Subcutaneous abdominal adipose tissue (tissue), 5 donors: ENCODE data around the gene KRT32.

ENCODE experiments used
- H3K27ac ChIP-seq: one replicate; pipeline ENCODE4 v1.7.0; 2013; ENCODE audit warnings: low read depth, mild to moderate bottlenecking, inconsistent platforms, low read length, moderate library complexity
- H3K27me3 ChIP-seq, 5 donors: one replicate each; pipeline ENCODE4 v1.7.0; 2013; ENCODE audit warnings: low read length in 5 of 5, inconsistent platforms in 1 of 5; ENCODE audit not compliant: control insufficient read depth in 5 of 5, insufficient read depth in 4 of 5
- H3K36me3 ChIP-seq, 5 donors: one replicate each; pipeline ENCODE4 v1.7.0; 2013; ENCODE audit warnings: low read length in 5 of 5; ENCODE audit not compliant: control insufficient read depth in 5 of 5, insufficient read depth in 5 of 5
- H3K4me1 ChIP-seq, 5 donors: one replicate each; pipeline ENCODE4 v1.7.0; 2013; ENCODE audit warnings: low read length in 5 of 5, mild to moderate bottlenecking in 3 of 5, moderate library complexity in 1 of 5; ENCODE audit not compliant: control insufficient read depth in 5 of 5, insufficient read depth in 5 of 5
- H3K4me3 ChIP-seq, 5 donors: one replicate each; pipeline ENCODE4 v1.7.0; 2013; ENCODE audit warnings: low read length in 5 of 5, low read depth in 1 of 5
- H3K9ac ChIP-seq, 5 donors: one replicate each; pipeline ENCODE4 v1.7.0; 2013; ENCODE audit warnings: low read length in 5 of 5, mild to moderate bottlenecking in 4 of 5, moderate library complexity in 3 of 5
- H3K9me3 ChIP-seq, 5 donors: one replicate each; pipeline ENCODE4 v1.7.0; 2013; ENCODE audit warnings: low read length in 5 of 5; ENCODE audit not compliant: control insufficient read depth in 5 of 5
- donor health status: healthy.
- donor health status: healthy.
- donor health status: healthy.
- donor health status: healthy.
- donor health status: healthy.

KRT32 gene

GRCh38 chr17:41467561-41467960 is 375 bp upstream of the KRT32 start:
- no peaks in the 10 kb centered on the region for H3K4me1 ChIP-seq
- H3K4me3 ChIP-seq, result no peak overlapping the region
- no peak overlapping the region for H3K27ac ChIP-seq
- H3K9ac ChIP-seq, result no peak overlapping the region
- peaks cover 0 to 11% (median 7%) of the 10 kb centered on the region in 5 donors for H3K9me3 ChIP-seq
- H3K27me3 ChIP-seq, result peaks cover 4 to 11% (median 6%) of the 10 kb centered on the region in 5 donors
- H3K36me3 ChIP-seq, result no peaks in the 10 kb centered on the region

DNA sequence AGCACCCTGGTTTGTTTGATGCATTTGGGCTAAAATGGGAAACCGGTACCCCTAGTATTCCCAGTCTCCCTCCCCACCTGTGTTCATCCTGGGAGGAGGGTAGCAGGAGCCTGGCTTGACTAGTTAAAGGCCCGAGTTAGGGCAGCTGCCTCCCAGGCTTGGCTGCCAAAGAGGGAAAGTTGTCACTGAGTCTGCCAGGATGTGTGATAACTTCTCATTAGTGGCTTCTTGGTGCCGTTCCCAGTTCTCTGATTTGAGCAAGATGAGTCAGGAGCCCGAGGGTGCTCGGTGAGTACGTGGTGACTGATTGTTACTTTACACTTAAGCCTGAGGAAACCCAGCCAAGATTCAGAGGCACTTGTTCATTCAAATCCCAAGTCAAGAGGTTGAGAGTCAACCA is 2.5 kb downstream of the KRT32 start:
- H3K27me3 ChIP-seq, result peaks cover 4 to 13% (median 6%) of the 10 kb centered on the region in 5 donors
- no peak overlapping the region for H3K27ac ChIP-seq
- no peak overlapping the region for H3K9ac ChIP-seq
- H3K9me3 ChIP-seq, result peaks cover 0 to 8% (median 7%) of the 10 kb centered on the region in 5 donors
- H3K4me3 ChIP-seq, result no peak overlapping the region
- no peaks in the 10 kb centered on the region for H3K36me3 ChIP-seq
- H3K4me1 ChIP-seq, result no peaks in the 10 kb centered on the region

DNA sequence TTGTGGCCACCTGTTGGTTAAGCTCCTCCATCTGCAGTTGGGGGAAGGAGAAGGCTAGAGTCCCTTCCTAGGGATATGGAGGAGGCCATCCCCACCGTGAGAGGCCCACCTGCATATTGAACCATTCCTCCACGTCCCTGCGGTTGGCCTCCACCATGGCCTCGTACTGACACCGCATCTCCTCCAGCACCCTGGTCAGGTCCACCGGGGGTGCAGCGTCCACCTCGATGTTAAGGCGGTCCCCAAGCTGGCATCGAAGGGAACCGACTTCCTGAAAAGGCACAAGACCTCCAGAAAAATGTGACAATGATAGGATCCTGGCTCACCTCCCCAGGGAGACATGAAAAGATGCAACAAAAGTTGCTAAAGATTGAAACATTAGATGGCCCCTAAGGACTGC is 3.0 kb downstream of the KRT32 start:
- no peaks in the 10 kb centered on the region for H3K4me1 ChIP-seq

DNA sequence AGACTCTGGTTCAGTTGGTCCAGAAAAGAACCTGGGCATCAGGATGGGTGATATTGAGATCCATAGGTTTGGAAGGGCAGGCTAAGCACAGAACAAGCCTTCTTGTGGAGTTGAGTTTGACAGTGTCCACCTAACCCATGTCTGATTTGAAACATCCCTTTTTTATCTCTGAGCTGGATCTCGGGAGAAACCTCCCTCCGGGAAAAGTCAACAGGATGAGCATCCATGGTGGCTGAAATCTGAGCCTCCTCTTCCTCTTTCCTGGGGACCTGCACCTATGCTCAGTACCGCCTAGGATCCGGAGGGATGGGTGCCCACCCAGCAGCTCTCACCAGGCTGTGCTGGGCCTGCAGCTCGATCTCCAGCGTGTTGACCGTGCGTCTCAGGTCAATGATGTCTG is 3.4 kb downstream of the KRT32 start:
- peaks cover 4 to 13% (median 5%) of the 10 kb centered on the region in 5 donors for H3K27me3 ChIP-seq
- no peak overlapping the region for H3K9ac ChIP-seq
- no peaks in the 10 kb centered on the region for H3K36me3 ChIP-seq
- peaks cover 0 to 8% (median 7%) of the 10 kb centered on the region in 5 donors for H3K9me3 ChIP-seq
- no peaks in the 10 kb centered on the region for H3K4me1 ChIP-seq
- no peak overlapping the region for H3K4me3 ChIP-seq
- H3K27ac ChIP-seq, result no peak overlapping the region

More for the DNA sequence above, 3.0 kb downstream of the KRT32 start:
- peaks cover 4 to 13% (median 6%) of the 10 kb centered on the region in 5 donors for H3K27me3 ChIP-seq
- H3K4me3 ChIP-seq, result no peak overlapping the region
- peaks cover 0 to 8% (median 7%) of the 10 kb centered on the region in 5 donors for H3K9me3 ChIP-seq
- no peak overlapping the region for H3K27ac ChIP-seq
- no peaks in the 10 kb centered on the region for H3K36me3 ChIP-seq
- no peak overlapping the region for H3K9ac ChIP-seq

DNA sequence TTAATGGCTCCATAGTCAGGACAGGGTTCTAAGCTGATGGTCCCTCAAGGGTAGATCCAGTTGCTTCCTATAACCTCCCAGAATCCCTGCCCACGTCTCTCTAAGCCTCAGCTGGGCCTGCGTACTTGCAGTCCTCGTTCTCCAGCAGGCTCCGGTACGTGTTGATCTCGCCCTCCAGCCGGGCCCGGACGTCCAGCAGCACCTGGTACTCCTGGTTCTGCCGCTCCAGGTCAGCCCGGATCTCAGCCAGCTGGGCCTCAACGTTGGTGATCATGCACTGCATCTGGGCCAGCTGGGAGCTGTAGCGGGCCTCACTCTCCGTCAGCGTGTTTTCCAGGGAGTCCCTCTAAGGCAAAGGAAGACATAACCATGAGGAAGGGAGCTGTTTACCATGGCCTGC is 4.5 kb downstream of the KRT32 start:
- Histone ChIP-seq H3K27me3 (peaks cover 0 to 13% (median 5%) of the 10 kb centered on the region in 5 donors), H3K27ac (no peak overlapping the region), H3K4me3 (no peak overlapping the region), H3K9ac (no peak overlapping the region), H3K9me3 (peaks cover 0 to 3% (median 0%) of the 10 kb centered on the region in 5 donors), H3K4me1 (no peaks in the 10 kb centered on the region), H3K36me3 (no peaks in the 10 kb centered on the region)

DNA sequence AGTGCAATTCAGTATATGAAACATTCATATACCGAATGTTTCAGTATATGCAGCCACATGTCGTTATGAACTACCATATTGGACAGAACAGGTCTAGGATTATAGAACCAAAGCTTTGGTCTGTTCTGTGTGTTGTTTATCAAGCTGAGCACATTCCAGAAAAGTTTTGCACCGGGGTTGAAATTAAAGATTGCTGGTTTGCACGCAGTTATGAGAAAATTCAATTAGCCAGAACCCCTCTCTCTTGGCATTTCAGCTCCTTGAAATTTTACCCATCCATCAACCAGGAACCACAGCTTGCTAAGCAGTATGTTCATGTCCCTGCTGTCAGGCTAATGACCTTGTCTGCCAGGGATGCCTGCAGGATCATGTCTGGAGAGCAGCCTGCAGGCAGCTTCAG is 9.5 kb downstream of the KRT32 start:
- Histone ChIP-seq H3K9ac (no peak overlapping the region), H3K4me1 (no peaks in the 10 kb centered on the region), H3K9me3 (no peaks in the 10 kb centered on the region), H3K27me3 (peaks cover 0 to 5% (median 0%) of the 10 kb centered on the region in 5 donors), H3K4me3 (no peak overlapping the region), H3K36me3 (no peaks in the 10 kb centered on the region), H3K27ac (no peak overlapping the region)

GRCh38 chr17:41456204-41456603 is 11.0 kb downstream of the KRT32 start:
- no peaks in the 10 kb centered on the region for H3K36me3 ChIP-seq
- H3K27me3 ChIP-seq, result peaks cover 0 to 5% (median 0%) of the 10 kb centered on the region in 5 donors
- no peak overlapping the region for H3K4me3 ChIP-seq
- H3K9me3 ChIP-seq, result no peaks in the 10 kb centered on the region
- no peak overlapping the region for H3K9ac ChIP-seq
- H3K27ac ChIP-seq, result no peak overlapping the region
- H3K4me1 ChIP-seq, result no peaks in the 10 kb centered on the region

GRCh38 chr17:41455236-41455635 is 11.9 kb downstream of the KRT32 start:
- Histone ChIP-seq H3K9ac (no peak overlapping the region), H3K27ac (no peak overlapping the region), H3K4me3 (no peak overlapping the region), H3K27me3 (peaks cover 0 to 5% (median 0%) of the 10 kb centered on the region in 5 donors), H3K36me3 (no peaks in the 10 kb centered on the region), H3K9me3 (no peaks in the 10 kb centered on the region), H3K4me1 (no peaks in the 10 kb centered on the region)

DNA sequence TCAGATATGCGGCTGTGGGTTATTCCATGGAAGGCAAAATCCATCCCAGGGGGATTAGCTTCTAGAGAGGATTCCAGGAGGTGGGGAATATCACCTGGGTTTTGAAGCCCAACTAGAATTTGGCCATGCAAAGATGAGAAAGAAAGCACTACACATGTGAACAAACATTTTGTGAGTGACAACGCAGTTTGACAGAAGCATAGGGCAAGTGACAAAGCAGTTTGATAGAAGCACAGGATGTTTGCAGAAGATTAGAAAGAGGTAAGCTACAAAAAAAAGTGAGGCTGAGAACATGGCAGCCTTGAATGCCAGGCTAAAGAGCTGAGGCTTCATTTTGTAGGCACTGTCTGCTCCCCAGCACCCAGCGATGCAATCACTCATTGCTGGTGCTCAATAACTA is 14.1 kb downstream of the KRT32 start:
- Histone ChIP-seq H3K27me3 (peaks cover 0 to 8% (median 0%) of the 10 kb centered on the region in 5 donors), H3K9me3 (no peaks in the 10 kb centered on the region), H3K9ac (no peak overlapping the region), H3K27ac (no peak overlapping the region), H3K36me3 (no peaks in the 10 kb centered on the region), H3K4me1 (no peaks in the 10 kb centered on the region), H3K4me3 (no peak overlapping the region)

- Histone ChIP-seq H3K27ac (no peak overlapping the region), H3K27me3 (peaks cover 0 to 8% (median 0%) of the 10 kb centered on the region in 5 donors), H3K36me3 (no peaks in the 10 kb centered on the region), H3K9me3 (no peaks in the 10 kb centered on the region), H3K9ac (no peak overlapping the region), H3K4me3 (no peak overlapping the region), H3K4me1 (no peaks in the 10 kb centered on the region)
Observed at GRCh38 chr17:41452281-41452680, 14.9 kb downstream of the KRT32 start.
